ENCODE results near the gene XKR3.

DNA sequence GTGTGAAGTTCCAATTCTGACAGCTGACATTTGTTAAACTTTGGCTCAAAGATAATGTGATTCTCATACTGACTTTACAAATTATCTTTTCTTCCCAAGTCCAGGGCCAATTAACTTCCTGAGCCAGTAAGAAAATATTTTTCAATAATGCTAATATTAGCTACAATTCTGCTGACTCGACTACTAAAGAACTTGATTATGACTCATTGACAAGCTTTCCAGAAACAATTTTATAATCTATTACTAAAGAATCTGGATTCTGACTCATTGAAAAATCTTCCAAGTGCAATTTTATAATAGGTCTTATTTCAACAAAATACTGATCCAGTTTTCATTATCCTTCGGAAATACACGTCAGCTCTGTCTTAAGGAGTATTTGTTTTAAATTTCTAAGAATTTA lies 12.9 kb upstream of the XKR3 start:
- TF ChIP-seq CTCF (conservative IDR thresholded peaks at IDR 0.05; ENCODE audit: low read depth, low read length): no peak
- no peak for TF ChIP-seq EZH2 (IDR thresholded peaks at IDR 0.05; ENCODE audit: borderline replicate concordance, low read depth, low read length, poor library complexity, severe bottlenecking)
